Measurements from ENCODE around the gene RPL37.

GRCh38 chr5:40775846-40776657 lies 59.0 kb downstream of the RPL37 start:
- TF ChIP-seq CTCF (IDR thresholded peaks at IDR 0.05) (no peak), EZH2phosphoT487 (IDR thresholded peaks at IDR 0.05; ENCODE audit: borderline replicate concordance, low read depth) (no peak), CHD2 (IDR thresholded peaks at IDR 0.05; ENCODE audit: low read length, partially characterized antibody) (no peak), ELF1 (IDR thresholded peaks at IDR 0.05) (no peak), REST (IDR thresholded peaks at IDR 0.05; ENCODE audit: low read depth, low read length) (no peak), TCF12 (IDR thresholded peaks at IDR 0.05) (no peak), EP300 (IDR thresholded peaks at IDR 0.05; ENCODE audit: borderline replicate concordance in 1 of 2, low read depth in 1 of 2, low read length in 1 of 2) (no peak), SIN3A (IDR thresholded peaks at IDR 0.05; ENCODE audit: borderline replicate concordance, low read depth, low read length) (no peak), SMC3 (IDR thresholded peaks at IDR 0.05; ENCODE audit: low read depth, low read length) (no peak), RCOR1 (IDR thresholded peaks at IDR 0.05; ENCODE audit: low read length) (no peak), USF2 (IDR thresholded peaks at IDR 0.05; ENCODE audit: borderline replicate concordance, low read depth, low read length) (no peak), POLR2AphosphoS5 (IDR thresholded peaks at IDR 0.05; ENCODE audit: low read depth, low read length) (no peak), NFIC (IDR thresholded peaks at IDR 0.05; ENCODE audit: borderline replicate concordance) (no peak)

Measured in SK-N-SH (cell line).